GM10248 (cell line): ENCODE measurements around the gene DYNAP.

Experiments used
- CTCF ChIA-PET: fragments of 300-600 bp; sonication (Branson Sonifier 250); formaldehyde crosslinking; extraction: SDS; loops from one replicate; lab custom pipeline; 2021; ENCODE audit warnings: antibody characterized with exemption; lab: Yijun Ruan, JAX
- POLR2A ChIA-PET: fragments of 350-650 bp; sonication (Branson Sonifier 250); formaldehyde crosslinking; extraction: SDS; loops from one replicate; lab custom pipeline; 2020; ENCODE audit warnings: antibody characterized with exemption; lab: Yijun Ruan, JAX
- DNase-seq: peaks from one replicate; pipeline ENCODE4 v3.0.0; 2012; ENCODE audit errors: extremely low spot score
- CTCF ChIP-seq: IDR thresholded peaks from 2 replicates; pipeline ENCODE4 v1.5.1; 2012; ENCODE audit warnings: mild to moderate bottlenecking, low read depth; ENCODE audit errors: extremely low read depth, missing control alignments, control extremely low read depth

The DYNAP gene

GRCh38 chr18:54561706-54562267 is 29.3 kb upstream of the DYNAP start:
- ChIA-PET CTCF (interaction anchor here (1.4 kb wide), 1 partner anchor 117 kb away, joined by 3 read pairs; no protein-coding TSS in a partner anchor), POLR2A (no interaction called here)
- no peak for DNase-seq
- TF ChIP-seq CTCF, result no peak

GRCh38 chr18:54580202-54580729 is 10.8 kb upstream of the DYNAP start:
- POLR2A ChIA-PET, result no interaction called here
- CTCF ChIA-PET, result interaction anchor here (1.0 to 1.5 kb wide), 2 partner anchors 14 to 20 kb away, joined by 3 to 5 read pairs; no protein-coding TSS in a partner anchor
- no peak for TF ChIP-seq CTCF
- no peak for DNase-seq

GRCh38 chr18:54584065-54584464 is 7.0 kb upstream of the DYNAP start:
- ChIA-PET POLR2A (no interaction called here), CTCF (no interaction called here)
- no peak for DNase-seq
- no peak for TF ChIP-seq CTCF

- DNase-seq, result no peak
- no peak for TF ChIP-seq CTCF
- ChIA-PET CTCF (interaction anchor here (0.9 to 2.1 kb wide), 3 partner anchors 9 to 15 kb away, joined by 3 to 8 read pairs (median 5); no protein-coding TSS in a partner anchor), POLR2A (no interaction called here)
Measured at GRCh38 chr18:54585743-54586142, 5.3 kb upstream of the DYNAP start.

- no peak for DNase-seq
- POLR2A ChIA-PET, result no interaction called here
- CTCF ChIA-PET, result interaction anchor here (2.8 kb wide), 1 partner anchor 9 kb away, joined by 7 read pairs; no protein-coding TSS in a partner anchor
- TF ChIP-seq CTCF, result no peak
Measured at GRCh38 chr18:54604211-54604610, 13.2 kb downstream of the DYNAP start.

GRCh38 chr18:54606835-54607212 is 15.8 kb downstream of the DYNAP start:
- no peak for DNase-seq
- POLR2A ChIA-PET, result no interaction called here

More at GRCh38 chr18:54606835-54607212, 15.8 kb downstream of the DYNAP start:
- no peak for TF ChIP-seq CTCF
- CTCF ChIA-PET, result interaction anchor here (1.0 to 1.8 kb wide), 3 partner anchors 44 to 214 kb away, joined by 3 read pairs; no protein-coding TSS in a partner anchor
